22Rv1 (cell line): ENCODE data around the gene NUB1.

Experiments used
- H3K27ac ChIP-seq: fragments of 450-650 bp; 2 replicates; pipeline ENCODE4 v1.5.1; 2017
- CTCF ChIP-seq: fragments of 450-650 bp; IDR thresholded peaks from 2 replicates; pipeline ENCODE4 v1.5.1; 2017; ENCODE audit warnings: mild to moderate bottlenecking
- ZFX ChIP-seq: fragments of 450-650 bp; IDR thresholded peaks from 2 replicates; pipeline ENCODE4 v1.6.1; 2017; ENCODE audit warnings: antibody characterized with exemption, borderline replicate concordance

NUB1 gene

GRCh38 chr7:151381348-151382078 lies 39.9 kb downstream of the NUB1 start:
- no peak overlapping the region for H3K27ac ChIP-seq
- TF ChIP-seq ZFX, result no peak
- no peak for TF ChIP-seq CTCF

- H3K27ac ChIP-seq, result no peak overlapping the region
- TF ChIP-seq ZFX (no peak), CTCF (no peak)
Measured at GRCh38 chr7:151382079-151382885, 40.7 kb downstream of the NUB1 start.

- H3K27ac ChIP-seq, result no peak overlapping the region
- no peak for TF ChIP-seq CTCF
- no peak for TF ChIP-seq ZFX
Measured at GRCh38 chr7:151383638-151384351, 42.2 kb downstream of the NUB1 start.

- H3K27ac ChIP-seq, result no peak overlapping the region
- TF ChIP-seq ZFX (no peak), CTCF (no peak)
Measured at GRCh38 chr7:151384352-151384697, 42.7 kb downstream of the NUB1 start.

GRCh38 chr7:151384776-151385625 lies 43.4 kb downstream of the NUB1 start:
- no peak overlapping the region for H3K27ac ChIP-seq
- TF ChIP-seq CTCF (no peak), ZFX (no peak)

GRCh38 chr7:151385626-151386300 lies 44.2 kb downstream of the NUB1 start:
- H3K27ac ChIP-seq, result no peak overlapping the region
- no peak for TF ChIP-seq CTCF
- no peak for TF ChIP-seq ZFX
